Gastrocnemius medialis (tissue), 4 donors: ENCODE results near the gene AFF3. TPM values are rescaled to one million over a fixed set of nuclear protein-coding genes. Genes with fewer than 3 reads are reported as not detected.

Source experiments
- ATAC-seq, 2 donors: fragments of 150-250 bp; one replicate each; pipeline ENCODE4 v1.9.1; 2016
- DNase-seq, 2 donors: peaks; one replicate each; pipeline ENCODE4 v3.0.0-alpha.2; 2019
- H3K27ac ChIP-seq, 4 donors: fragments of 200-600 bp; sonication (generic); 1 replicate in 1 of 4; 2 replicates in 3 of 4; pipeline ENCODE4 v1.5.1; 2016 to 2018; ENCODE audit warnings: mild to moderate bottlenecking in 2 of 4, moderate library complexity in 1 of 4
- H3K27me3 ChIP-seq, 3 donors: fragments of 200-600 bp; sonication (generic) in 2 of 3; 1 replicate in 1 of 3; 2 replicates in 2 of 3; pipeline versions ENCODE4 v1.5.1 to v1.6.0; 2016 to 2019; ENCODE audit warnings: mild to moderate bottlenecking in 1 of 3, moderate library complexity in 1 of 3
- H3K36me3 ChIP-seq, 2 donors: fragments of 200-600 bp; sonication (generic) in 1 of 2; one replicate each; pipeline ENCODE4 v1.5.1; 2017 to 2018
- H3K4me1 ChIP-seq, 2 donors: fragments of 200-600 bp; sonication (generic) in 1 of 2; one replicate each; pipeline ENCODE4 v1.5.1; 2016 to 2017; ENCODE audit warnings: mild to moderate bottlenecking in 2 of 2
- H3K4me3 ChIP-seq, 4 donors: fragments of 200-600 bp; sonication (generic) in 3 of 4; 1 replicate in 1 of 4; 2 replicates in 3 of 4; pipeline ENCODE4 v1.5.1; 2016 to 2019; ENCODE audit warnings: mild to moderate bottlenecking in 2 of 4
- H3K9me3 ChIP-seq, 3 donors: fragments of 200-600 bp; sonication (generic) in 2 of 3; 1 replicate in 1 of 3; 2 replicates in 2 of 3; pipeline ENCODE4 v1.5.1; 2016 to 2019
- POLR2A ChIP-seq, 2 donors: fragments of 450-650 bp; IDR thresholded peaks; one replicate each; pipeline ENCODE4 v1.6.1; 2017; ENCODE audit warnings: antibody characterized with exemption in 2 of 2, mild to moderate bottlenecking in 2 of 2, moderate library complexity in 2 of 2
- in situ Hi-C, 4 donors: fragments of 200-750 bp; cut with MboI; loops; one replicate each; pipeline versions ENCODE4 v1.15.0 to v1.8.0; 2017; ENCODE audit warnings: low sequenced_read_pairs in 4 of 4
- intact Hi-C: fragments of 100-400 bp; cut with DNase I; formaldehyde crosslinking; loops from one replicate; pipeline ENCODE4 v1.15.1; 2023; ENCODE audit warnings: low total_unique reads
- total RNA-seq, 4 donors: library from RNA; depleted of rRNA; stranded (reverse); fragments of >200 nt; gene quantifications; one replicate each; pipeline versions ENCODE4 v1.1.0 to v1.2.3, GENCODE V29; 2016
- TF ChIP-seq, protein P1 (sequence below), 5 experiments: fragments of 450-650 bp in 3 of 5; fragments of 200-600 bp in 2 of 5; sonication (generic) in 2 of 5; IDR thresholded peaks in 4 of 5; conservative IDR thresholded peaks in 1 of 5; 1 replicate in 4 of 5; 2 replicates in 1 of 5; pipeline ENCODE4 v1.5.1; 2016 to 2019; ENCODE audit warnings: antibody characterized with exemption in 5 of 5, mild to moderate bottlenecking in 3 of 5, moderate library complexity in 3 of 5

The AFF3 gene
- total RNA-seq, 4 donors from 2014 or later: 0.22 to 0.55 (median 0.47) TPM

DNA sequence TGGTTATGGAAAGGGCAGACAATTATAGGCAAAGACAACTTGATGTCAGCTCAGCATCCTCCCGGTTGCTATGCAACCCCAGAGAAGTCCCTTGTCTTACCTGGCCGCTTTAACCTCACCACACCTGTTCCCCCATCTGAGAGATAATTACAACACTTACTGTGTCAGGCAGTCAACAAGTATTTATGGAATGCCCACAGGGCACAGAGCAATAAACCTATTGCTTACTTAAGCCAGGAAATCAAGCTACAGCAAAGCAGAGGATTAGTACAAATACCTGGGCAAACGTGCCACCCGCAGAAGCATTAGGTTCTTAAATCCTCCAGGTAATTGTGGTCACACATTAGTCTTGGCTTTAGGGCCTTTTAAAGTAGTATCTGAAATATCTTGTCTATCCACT, 332.2 kb downstream of the AFF3 start:
- intact Hi-C loops: no loop called here
- Histone ChIP-seq H3K4me1 (no peaks in the 10 kb centered on the region), H3K4me3 (no peak overlapping the region), H3K27ac (no peak overlapping the region), H3K27me3 (no peaks in the 10 kb centered on the region), H3K36me3 (no peaks in the 10 kb centered on the region), H3K9me3 (no peaks in the 10 kb centered on the region)
- in situ Hi-C loops: loop anchor here in 2 of 4 donors (25.0 kb wide), 1 partner anchor 248 kb away; no protein-coding TSS in a partner anchor
- TF ChIP-seq POLR2A (IDR thresholded peaks at IDR 0.05): no peak
- TF ChIP-seq, protein P1, sequence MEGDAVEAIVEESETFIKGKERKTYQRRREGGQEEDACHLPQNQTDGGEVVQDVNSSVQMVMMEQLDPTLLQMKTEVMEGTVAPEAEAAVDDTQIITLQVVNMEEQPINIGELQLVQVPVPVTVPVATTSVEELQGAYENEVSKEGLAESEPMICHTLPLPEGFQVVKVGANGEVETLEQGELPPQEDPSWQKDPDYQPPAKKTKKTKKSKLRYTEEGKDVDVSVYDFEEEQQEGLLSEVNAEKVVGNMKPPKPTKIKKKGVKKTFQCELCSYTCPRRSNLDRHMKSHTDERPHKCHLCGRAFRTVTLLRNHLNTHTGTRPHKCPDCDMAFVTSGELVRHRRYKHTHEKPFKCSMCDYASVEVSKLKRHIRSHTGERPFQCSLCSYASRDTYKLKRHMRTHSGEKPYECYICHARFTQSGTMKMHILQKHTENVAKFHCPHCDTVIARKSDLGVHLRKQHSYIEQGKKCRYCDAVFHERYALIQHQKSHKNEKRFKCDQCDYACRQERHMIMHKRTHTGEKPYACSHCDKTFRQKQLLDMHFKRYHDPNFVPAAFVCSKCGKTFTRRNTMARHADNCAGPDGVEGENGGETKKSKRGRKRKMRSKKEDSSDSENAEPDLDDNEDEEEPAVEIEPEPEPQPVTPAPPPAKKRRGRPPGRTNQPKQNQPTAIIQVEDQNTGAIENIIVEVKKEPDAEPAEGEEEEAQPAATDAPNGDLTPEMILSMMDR (IDR thresholded peaks at IDR 0.05 in 4 of 5, conservative IDR thresholded peaks at IDR 0.05 in 1 of 5): no peak
- no peak for ATAC-seq
- DNase-seq: no peak

DNA sequence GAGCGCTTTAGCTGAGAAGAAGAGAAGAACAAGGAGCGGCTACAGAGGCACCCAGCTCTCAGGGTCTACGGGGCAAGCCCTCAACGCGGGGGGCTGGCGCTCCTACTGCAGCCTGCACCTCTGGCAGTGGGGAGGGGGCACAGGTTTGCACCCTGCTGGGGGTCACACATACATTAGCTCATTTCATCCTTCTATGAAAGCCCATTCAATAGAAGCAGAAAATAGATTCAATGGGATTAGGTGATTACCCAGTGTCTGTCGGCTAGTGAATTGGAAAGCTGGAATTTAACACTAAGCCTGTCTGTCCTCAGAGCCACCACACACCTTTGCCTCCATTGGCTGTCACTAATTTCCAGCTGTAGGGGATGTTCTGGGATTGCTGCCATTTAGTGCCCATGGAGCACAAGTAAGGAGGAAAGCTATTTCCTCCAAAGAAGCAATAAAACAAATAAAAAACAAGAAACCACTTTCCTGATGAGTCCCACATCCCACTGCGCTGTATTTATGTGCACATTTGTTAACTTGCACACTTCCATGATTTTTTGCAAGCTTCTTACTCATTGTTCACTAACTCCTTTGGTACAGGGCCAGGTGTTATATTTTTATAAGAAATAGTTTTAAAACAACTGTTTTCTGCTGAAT, 333.0 kb downstream of the AFF3 start:
- H3K4me3 ChIP-seq: no peak overlapping the region
- TF ChIP-seq, protein P1 (IDR thresholded peaks at IDR 0.05 in 4 of 5, conservative IDR thresholded peaks at IDR 0.05 in 1 of 5): no peak
- TF ChIP-seq POLR2A (IDR thresholded peaks at IDR 0.05): no peak
- no peaks in the 10 kb centered on the region for H3K36me3 ChIP-seq
- in situ Hi-C loops: loop anchor here in 2 of 4 donors (25.0 kb wide), 1 partner anchor 247 kb away; no protein-coding TSS in a partner anchor
- H3K27me3 ChIP-seq: no peaks in the 10 kb centered on the region
- H3K4me1 ChIP-seq: no peaks in the 10 kb centered on the region
- no peak for DNase-seq
- no peaks in the 10 kb centered on the region for H3K9me3 ChIP-seq
- no peak for ATAC-seq
- intact Hi-C loops: no loop called here
- no peak overlapping the region for H3K27ac ChIP-seq

- H3K27ac ChIP-seq: no peak overlapping the region
- DNase-seq (no peak), ATAC-seq (no peak)
- H3K9me3 ChIP-seq: no peaks in the 10 kb centered on the region
- no peaks in the 10 kb centered on the region for H3K27me3 ChIP-seq
- H3K36me3 ChIP-seq: no peaks in the 10 kb centered on the region
- in situ Hi-C loops (loop anchor here in 2 of 4 donors (25.0 kb wide), 1 partner anchor 246 kb away; no protein-coding TSS in a partner anchor), intact Hi-C loops (no loop called here)
- H3K4me3 ChIP-seq: no peak overlapping the region
- H3K4me1 ChIP-seq: no peaks in the 10 kb centered on the region
- no peak for TF ChIP-seq POLR2A (IDR thresholded peaks at IDR 0.05)
- TF ChIP-seq, protein P1 (IDR thresholded peaks at IDR 0.05 in 4 of 5, conservative IDR thresholded peaks at IDR 0.05 in 1 of 5): no peak
Measured at GRCh38 chr2:99808361-99809200, 333.8 kb downstream of the AFF3 start.

GRCh38 chr2:99806758-99807157, 335.6 kb downstream of the AFF3 start:
- H3K4me3 ChIP-seq: no peak overlapping the region
- TF ChIP-seq, protein P1 (IDR thresholded peaks at IDR 0.05 in 4 of 5, conservative IDR thresholded peaks at IDR 0.05 in 1 of 5): no peak
- no peak for TF ChIP-seq POLR2A (IDR thresholded peaks at IDR 0.05)
- H3K4me1 ChIP-seq: no peaks in the 10 kb centered on the region
- H3K27me3 ChIP-seq: no peaks in the 10 kb centered on the region
- no peaks in the 10 kb centered on the region for H3K36me3 ChIP-seq
- DNase-seq: no peak
- in situ Hi-C loops (loop anchor here in 2 of 4 donors (25.0 kb wide), 1 partner anchor 244 kb away; no protein-coding TSS in a partner anchor), intact Hi-C loops (no loop called here)
- no peak overlapping the region for H3K27ac ChIP-seq
- no peak for ATAC-seq
- H3K9me3 ChIP-seq: no peaks in the 10 kb centered on the region
